ENCODE measurements around the gene FGF19.

GRCh38 chr11:69708736-69709401 is 5.0 kb upstream of the FGF19 start:
- TF ChIP-seq, protein P1, sequence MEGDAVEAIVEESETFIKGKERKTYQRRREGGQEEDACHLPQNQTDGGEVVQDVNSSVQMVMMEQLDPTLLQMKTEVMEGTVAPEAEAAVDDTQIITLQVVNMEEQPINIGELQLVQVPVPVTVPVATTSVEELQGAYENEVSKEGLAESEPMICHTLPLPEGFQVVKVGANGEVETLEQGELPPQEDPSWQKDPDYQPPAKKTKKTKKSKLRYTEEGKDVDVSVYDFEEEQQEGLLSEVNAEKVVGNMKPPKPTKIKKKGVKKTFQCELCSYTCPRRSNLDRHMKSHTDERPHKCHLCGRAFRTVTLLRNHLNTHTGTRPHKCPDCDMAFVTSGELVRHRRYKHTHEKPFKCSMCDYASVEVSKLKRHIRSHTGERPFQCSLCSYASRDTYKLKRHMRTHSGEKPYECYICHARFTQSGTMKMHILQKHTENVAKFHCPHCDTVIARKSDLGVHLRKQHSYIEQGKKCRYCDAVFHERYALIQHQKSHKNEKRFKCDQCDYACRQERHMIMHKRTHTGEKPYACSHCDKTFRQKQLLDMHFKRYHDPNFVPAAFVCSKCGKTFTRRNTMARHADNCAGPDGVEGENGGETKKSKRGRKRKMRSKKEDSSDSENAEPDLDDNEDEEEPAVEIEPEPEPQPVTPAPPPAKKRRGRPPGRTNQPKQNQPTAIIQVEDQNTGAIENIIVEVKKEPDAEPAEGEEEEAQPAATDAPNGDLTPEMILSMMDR (IDR thresholded peaks at IDR 0.05) = no peak
- no peak for TF ChIP-seq EZH2 (IDR thresholded peaks at IDR 0.05; ENCODE audit: borderline replicate concordance, insufficient read depth, low read depth, low read length, poor library complexity, severe bottlenecking)
